OCI-LY3 (cell line): ENCODE data around the gene DYNLT1.
A peak's percentile ranks its signal among the peaks of the same experiment; 100 is the strongest.
"Not testable (repeated sequence)": the region's sequence is repeated elsewhere in the genome, so short reads cannot be mapped to it uniquely, and the experiment has no call there.

ENCODE experiments used
- H2AFZ ChIP-seq: fragments of 200-600, 300-600 bp; shearing (Covaris generic); 2 replicates; pipeline ENCODE4 v1.6.0; 2014; ENCODE audit warnings: antibody characterized with exemption, low read depth, low read length
- H3K27ac ChIP-seq: fragments of 200-600, 300-600 bp; sonication (generic); 2 replicates; pipeline ENCODE4 v1.5.1; 2014; ENCODE audit warnings: mild to moderate bottlenecking, low read length, moderate library complexity, mixed read lengths
- H3K27me3 ChIP-seq: fragments of 200-600, 300-600 bp; sonication (generic); 2 replicates; pipeline ENCODE4 v1.6.1; 2014; ENCODE audit warnings: low read depth, low read length, mixed read lengths
- H3K36me3 ChIP-seq: fragments of 200-600, 300-600 bp; sonication (generic); replicated peaks from 2 replicates; pipeline ENCODE3; 2014; ENCODE audit warnings: low read depth, low read length, mixed read lengths
- H3K4me1 ChIP-seq: fragments of 300-600, 200-600 bp; sonication (generic); 2 replicates; pipeline ENCODE4 v1.6.1; 2014; ENCODE audit warnings: low read length, mixed read lengths
- H3K4me2 ChIP-seq: fragments of 200-600, 300-600 bp; sonication (generic); 2 replicates; pipeline ENCODE4 v1.6.1; 2014; ENCODE audit warnings: low read length, mixed read lengths
- H3K4me3 ChIP-seq: fragments of 300-600, 200-600 bp; sonication (generic); 2 replicates; pipeline ENCODE4 v1.5.1; 2014; ENCODE audit warnings: antibody characterized with exemption, mild to moderate bottlenecking, low read length, moderate library complexity
- H3K79me2 ChIP-seq: fragments of 300-600, 200-600 bp; shearing (Covaris generic); 2 replicates; pipeline ENCODE4 v1.6.1; 2014; ENCODE audit warnings: mild to moderate bottlenecking, low read length, mixed read lengths
- H3K9ac ChIP-seq: fragments of 300-600, 200-600 bp; shearing (Covaris generic); 2 replicates; pipeline ENCODE4 v1.6.0; 2014; ENCODE audit warnings: mild to moderate bottlenecking, low read length, moderate library complexity
- H3K9me3 ChIP-seq: fragments of 200-600, 300-600 bp; shearing (Covaris generic); 2 replicates; pipeline ENCODE4 v1.6.1; 2014; ENCODE audit warnings: low read length, mixed read lengths; ENCODE audit not compliant: insufficient read depth
- H4K20me1 ChIP-seq: fragments of 200-600, 300-600 bp; sonication (generic); 2 replicates; pipeline ENCODE4 v1.6.1; 2016; ENCODE audit warnings: low read length, mixed read lengths; ENCODE audit not compliant: insufficient read depth
- CTCF ChIP-seq: fragments of 200-600, 300-600 bp; sonication (generic); IDR thresholded peaks from 2 replicates; pipeline ENCODE4 v1.5.1; 2014; ENCODE audit warnings: antibody characterized with exemption, low read length, low read depth
- EZH2phosphoT487 ChIP-seq: fragments of 200-600 bp; shearing (Covaris generic); IDR thresholded peaks from 2 replicates; pipeline ENCODE4 v1.6.1; 2018; ENCODE audit warnings: antibody characterized with exemption, mixed run types, low read depth

The DYNLT1 gene

GRCh38 chr6:158662954-158663624 lies 18.5 kb upstream of the DYNLT1 start:
- peaks cover 38% of the 10 kb centered on the region for H3K4me1 ChIP-seq
- H3K9me3 ChIP-seq, result no peaks in the 10 kb centered on the region
- no peaks in the 10 kb centered on the region for H3K79me2 ChIP-seq
- no peak overlapping the region for H3K27ac ChIP-seq
- H3K4me2 ChIP-seq, result no peak overlapping the region
- H4K20me1 ChIP-seq, result no peaks in the 10 kb centered on the region
- no peak overlapping the region for H2AFZ ChIP-seq
- no peak overlapping the region for H3K9ac ChIP-seq
- 0 out of 2 replicates have a peak, but pooled peaks cover 3% of the 10 kb centered on the region for H3K27me3 ChIP-seq
- H3K4me3 ChIP-seq, result no peak overlapping the region
- TF ChIP-seq EZH2phosphoT487 (no peak), CTCF (no peak)
- H3K36me3 ChIP-seq, result no peaks in the 10 kb centered on the region

GRCh38 chr6:158662607-158662953 lies 18.0 kb upstream of the DYNLT1 start:
- no peaks in the 10 kb centered on the region for H3K9me3 ChIP-seq
- H2AFZ ChIP-seq, result no peak overlapping the region
- H3K9ac ChIP-seq, result no peak overlapping the region
- no peak overlapping the region for H3K4me3 ChIP-seq
- no peaks in the 10 kb centered on the region for H4K20me1 ChIP-seq
- H3K27ac ChIP-seq, result no peak overlapping the region
- H3K36me3 ChIP-seq, result no peaks in the 10 kb centered on the region
- H3K79me2 ChIP-seq, result no peaks in the 10 kb centered on the region
- H3K27me3 ChIP-seq, result 0 out of 2 replicates have a peak, but pooled peaks cover 3% of the 10 kb centered on the region
- TF ChIP-seq CTCF (no peak), EZH2phosphoT487 (no peak)
- H3K4me2 ChIP-seq, result no peak overlapping the region
- H3K4me1 ChIP-seq, result peaks cover 33% of the 10 kb centered on the region

GRCh38 chr6:158661156-158661685 lies 16.7 kb upstream of the DYNLT1 start:
- 0 out of 2 replicates have a peak, but pooled peaks cover 3% of the 10 kb centered on the region for H3K27me3 ChIP-seq
- H3K27ac ChIP-seq, result no peak overlapping the region
- no peaks in the 10 kb centered on the region for H3K36me3 ChIP-seq
- TF ChIP-seq CTCF, result no peak
- TF ChIP-seq EZH2phosphoT487, result no peak
- no peak overlapping the region for H3K4me2 ChIP-seq
- no peak overlapping the region for H3K4me3 ChIP-seq
- no peak overlapping the region for H2AFZ ChIP-seq
- no peaks in the 10 kb centered on the region for H3K79me2 ChIP-seq
- H3K4me1 ChIP-seq, result peaks cover 21% of the 10 kb centered on the region
- no peak overlapping the region for H3K9ac ChIP-seq
- H3K9me3 ChIP-seq, result no peaks in the 10 kb centered on the region
- H4K20me1 ChIP-seq, result no peaks in the 10 kb centered on the region

GRCh38 chr6:158660333-158660754 lies 15.8 kb upstream of the DYNLT1 start:
- H3K9me3 ChIP-seq, result no peaks in the 10 kb centered on the region
- TF ChIP-seq EZH2phosphoT487 (no peak), CTCF (peak; percentile 72)

GRCh38 chr6:158656986-158657385 lies 12.4 kb upstream of the DYNLT1 start:
- not testable (repeated sequence) for H3K36me3 ChIP-seq, H3K27me3 ChIP-seq, H3K4me3 ChIP-seq, H3K9me3 ChIP-seq, H2AFZ ChIP-seq, H4K20me1 ChIP-seq, H3K27ac ChIP-seq, H3K9ac ChIP-seq, H3K4me2 ChIP-seq, H3K79me2 ChIP-seq
- H3K4me1 ChIP-seq, result peaks cover 17% of the 10 kb centered on the region

More at GRCh38 chr6:158660333-158660754, 15.8 kb upstream of the DYNLT1 start:
- no peaks in the 10 kb centered on the region for H3K36me3 ChIP-seq
- no peak overlapping the region for H3K27ac ChIP-seq
- no peak overlapping the region for H3K4me3 ChIP-seq
- 0 out of 2 replicates have a peak, but pooled peaks cover 3% of the 10 kb centered on the region for H3K27me3 ChIP-seq
- H3K4me1 ChIP-seq, result peaks cover 17% of the 10 kb centered on the region
- peak overlapping the region; percentile 37 for H3K4me2 ChIP-seq
- H4K20me1 ChIP-seq, result no peaks in the 10 kb centered on the region
- no peaks in the 10 kb centered on the region for H3K79me2 ChIP-seq
- H2AFZ ChIP-seq, result no peak overlapping the region
- no peak overlapping the region for H3K9ac ChIP-seq
